HG03060 (cell line): ENCODE data around the gene CHST9.
"Not testable (repeated sequence)": the region's sequence is repeated elsewhere in the genome, so short reads cannot be mapped to it uniquely, and the experiment has no call there.

Source experiments
- ATAC-seq: cut with Tn5 transposase; IDR thresholded peaks from one replicate; pipeline ENCODE4 v1.9.1; 2021; ENCODE audit warnings: low read depth, moderate number of reproducible peaks; ENCODE audit not compliant: unreplicated experiment

CHST9 gene

GRCh38 chr18:26948703-26949102, 236.4 kb downstream of the CHST9 start:
- no peak for ATAC-seq

GRCh38 chr18:26943906-26944305, 241.2 kb downstream of the CHST9 start:
- ATAC-seq: no peak

GRCh38 chr18:26941584-26941983, 243.5 kb downstream of the CHST9 start:
- ATAC-seq: no peak

GRCh38 chr18:26940744-26941398, 244.2 kb downstream of the CHST9 start:
- ATAC-seq: no peak

GRCh38 chr18:26931659-26932058, 253.4 kb downstream of the CHST9 start:
- ATAC-seq: no peak

GRCh38 chr18:26930630-26931029, 254.5 kb downstream of the CHST9 start:
- ATAC-seq: no peak

DNA sequence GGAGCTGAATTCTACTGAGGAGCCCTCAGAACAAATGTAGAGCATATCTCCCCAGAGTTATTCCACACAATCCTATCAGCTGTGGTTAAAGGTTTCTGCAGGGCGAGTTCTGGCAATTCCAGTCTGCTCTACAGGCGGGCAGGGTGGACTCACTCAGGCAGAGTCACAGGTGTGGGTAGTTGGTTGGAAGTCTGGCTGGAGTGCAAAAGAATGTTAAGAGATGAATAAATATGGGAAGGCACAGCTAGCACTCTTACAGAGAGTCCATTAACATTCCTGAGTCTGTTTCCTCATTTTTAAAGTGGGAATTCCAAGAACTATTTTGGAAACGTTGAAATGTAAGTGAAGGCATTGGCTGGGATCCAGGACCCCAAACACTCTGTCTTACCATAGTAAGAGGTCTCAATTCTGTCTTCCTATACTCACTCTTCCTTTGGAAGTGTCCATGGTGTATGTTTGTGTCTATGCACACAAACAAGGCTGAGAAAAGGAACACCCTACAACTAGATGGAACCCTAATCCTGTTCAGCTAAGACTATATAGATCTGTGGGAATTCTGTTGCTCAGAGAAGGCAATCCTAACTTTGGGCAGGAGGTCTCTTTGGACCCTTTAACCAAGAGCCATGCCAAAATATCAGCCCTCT, 256.3 kb downstream of the CHST9 start:
- ATAC-seq: no peak

DNA sequence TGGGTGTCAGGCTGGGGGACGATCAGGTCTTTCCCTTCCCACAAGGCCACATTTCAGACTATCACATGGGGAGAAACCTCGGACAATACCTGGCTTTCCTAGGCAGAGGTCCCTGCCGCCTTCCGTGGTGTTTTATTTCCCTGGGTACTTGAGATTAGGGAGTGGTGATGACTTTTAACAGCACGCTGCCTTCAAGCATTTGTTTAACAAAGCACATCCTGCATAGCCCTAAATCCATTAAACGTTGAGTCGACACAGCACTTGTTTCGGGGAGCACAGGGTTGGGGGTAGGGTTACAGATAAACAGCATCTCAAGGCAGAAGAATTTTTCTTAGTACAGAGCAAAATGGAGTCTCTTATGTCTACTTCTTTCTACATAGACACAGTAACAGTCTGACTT, 257.3 kb downstream of the CHST9 start:
- ATAC-seq: not testable (repeated sequence)

GRCh38 chr18:26926066-26926675, 258.9 kb downstream of the CHST9 start:
- ATAC-seq: no peak

DNA sequence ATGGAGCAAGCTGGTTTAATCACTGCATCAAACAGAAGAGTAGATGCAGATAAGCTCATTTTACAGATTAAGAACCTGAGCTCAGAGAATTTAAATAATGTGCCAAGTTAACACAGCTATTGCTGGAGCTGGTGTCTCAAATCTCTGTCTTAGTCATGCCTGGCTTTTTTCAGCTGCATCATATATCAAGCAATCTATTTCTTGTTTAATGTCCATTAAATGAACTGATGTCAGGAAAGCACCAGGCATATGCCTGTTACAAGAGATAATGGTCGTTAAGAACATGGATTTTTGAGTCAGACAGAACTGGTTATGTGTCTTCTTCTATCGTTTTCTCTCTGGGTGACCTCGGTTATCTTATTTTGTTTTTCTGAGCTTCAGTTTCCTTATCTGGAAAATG, 259.8 kb downstream of the CHST9 start:
- no peak for ATAC-seq

- ATAC-seq: no peak
Observed at GRCh38 chr18:26922313-26922712, 262.8 kb downstream of the CHST9 start.

GRCh38 chr18:26920644-26921043, 264.5 kb downstream of the CHST9 start:
- no peak for ATAC-seq

DNA sequence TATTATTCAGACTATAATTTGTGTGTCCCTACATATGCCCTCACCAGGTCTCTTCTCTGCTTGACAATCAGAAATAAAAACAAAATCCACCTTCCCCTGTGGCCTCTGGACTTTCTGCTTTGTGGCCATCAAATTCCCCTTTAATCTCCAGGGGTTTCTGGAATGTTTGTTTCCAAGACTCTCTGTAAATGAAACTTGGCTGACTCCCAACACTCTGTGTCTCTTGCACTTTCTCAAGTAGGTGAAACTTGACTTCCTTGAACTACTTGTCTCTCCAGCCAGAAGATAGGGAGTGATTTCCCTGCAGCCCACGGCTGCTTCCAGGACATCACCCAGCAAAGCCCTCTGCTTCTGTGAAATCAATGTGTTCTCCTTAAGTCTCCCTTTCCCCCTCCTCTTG, 265.5 kb downstream of the CHST9 start:
- ATAC-seq: no peak

GRCh38 chr18:26919201-26919600, 265.9 kb downstream of the CHST9 start:
- ATAC-seq: no peak

DNA sequence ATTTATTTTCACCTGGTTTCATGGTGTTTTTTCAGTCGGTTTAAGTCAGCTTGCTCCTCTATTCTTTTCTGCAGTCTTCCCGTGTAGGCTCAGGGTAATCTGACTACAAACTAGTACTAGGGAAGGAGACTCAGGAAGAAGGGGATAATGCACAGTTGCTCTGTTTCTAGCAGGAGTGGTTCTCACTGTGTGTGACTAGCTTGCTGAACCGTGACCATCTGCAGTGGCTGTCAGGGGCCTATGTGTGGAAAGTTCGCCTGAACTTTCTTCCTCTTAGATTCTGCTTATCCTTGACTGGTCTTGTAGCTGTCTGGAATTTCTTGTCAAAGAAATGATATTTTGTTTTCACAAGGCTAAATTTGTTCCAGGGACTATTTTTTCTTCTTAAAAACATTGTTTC, 273.3 kb downstream of the CHST9 start:
- no peak for ATAC-seq

GRCh38 chr18:26909599-26910290, 275.4 kb downstream of the CHST9 start:
- ATAC-seq: no peak

DNA sequence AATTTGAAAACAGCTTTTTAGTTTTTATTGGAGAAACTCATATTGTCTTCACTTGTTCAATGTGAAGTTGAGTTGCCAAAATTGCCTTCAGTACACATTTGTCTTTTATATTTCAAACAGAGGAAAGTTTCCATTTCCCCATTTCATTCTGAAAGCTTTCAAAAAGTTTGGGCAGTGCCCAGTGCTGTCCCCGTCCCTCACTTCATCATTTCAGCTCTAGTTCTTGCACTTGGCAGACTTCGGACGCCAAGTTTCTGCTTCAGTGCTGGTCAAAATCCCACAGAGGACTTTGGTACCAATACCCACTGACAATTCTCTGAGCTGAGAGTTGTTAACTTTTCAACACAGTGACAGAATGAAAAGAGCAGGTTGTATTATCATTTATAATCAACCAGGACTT, 276.2 kb downstream of the CHST9 start:
- ATAC-seq: no peak

- no peak for ATAC-seq
Observed at GRCh38 chr18:26902291-26902690, 282.8 kb downstream of the CHST9 start.

DNA sequence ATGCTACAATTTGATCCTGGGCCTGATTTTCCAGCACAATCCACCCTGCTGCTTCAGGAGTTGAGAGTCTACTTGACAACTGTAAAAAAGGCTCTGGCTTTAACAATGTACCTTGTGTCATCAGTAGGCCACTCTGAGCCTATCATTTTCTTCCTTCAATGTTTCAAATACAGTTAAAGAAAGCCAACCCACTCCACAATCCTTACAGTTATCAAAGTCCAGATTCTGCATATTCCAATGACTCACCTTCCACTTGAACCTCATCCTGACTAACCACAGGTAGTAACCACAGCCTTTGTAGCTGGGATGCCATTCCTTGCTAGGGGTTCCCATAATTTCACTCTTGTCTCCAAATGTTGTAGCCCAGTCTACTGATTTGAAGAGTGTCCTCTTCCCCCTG, 284.1 kb downstream of the CHST9 start:
- no peak for ATAC-seq

DNA sequence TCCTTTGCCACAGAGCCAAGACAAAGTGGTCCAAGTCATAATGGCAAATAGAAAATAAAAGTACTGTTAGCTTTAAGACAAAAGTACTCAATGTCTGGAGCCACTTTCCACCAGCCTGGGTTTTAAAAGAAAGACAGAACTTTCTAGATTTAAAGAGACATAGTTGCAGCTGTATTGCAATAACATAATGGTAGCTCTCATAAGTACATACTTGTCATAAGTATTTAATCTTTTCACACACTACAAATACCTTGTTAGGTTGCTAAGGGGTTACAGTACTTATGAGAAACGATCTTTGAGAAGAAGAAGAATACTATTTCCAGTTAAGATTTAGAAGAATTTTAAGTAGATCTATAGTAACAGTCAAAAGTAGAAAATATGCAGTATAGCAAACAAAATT, 290.7 kb downstream of the CHST9 start:
- ATAC-seq: no peak

DNA sequence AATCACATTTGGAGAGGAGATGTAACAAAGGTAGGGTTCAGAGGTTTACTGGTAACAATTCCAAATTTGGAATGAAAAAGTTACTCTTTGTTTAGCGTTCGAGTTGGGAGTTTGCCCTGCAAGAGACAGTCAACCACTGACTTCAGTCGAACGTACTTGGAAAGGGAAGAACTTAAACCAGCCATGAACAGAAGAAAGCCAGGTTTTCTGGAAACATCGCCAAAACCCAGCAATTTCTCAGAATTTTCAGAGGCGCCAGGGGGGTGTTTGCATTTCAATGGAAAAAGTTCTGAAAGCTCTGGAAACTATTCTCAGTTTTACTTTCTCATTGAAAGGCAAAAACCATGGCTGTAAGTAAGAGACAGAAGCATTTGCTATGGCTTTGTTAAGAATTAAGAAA, 291.1 kb downstream of the CHST9 start:
- ATAC-seq: no peak
